ENCODE results near the gene MUC5B. TPM values are rescaled to one million over a fixed set of nuclear protein-coding genes. Genes with fewer than 3 reads are reported as not detected.

The MUC5B gene
- total and polyA plus RNA-seq, 2 donors (not counting 3 experiments of a cell fraction or from before 2014, with no cell fraction given): not detected

GRCh38 chr11:1208394-1209261 is 14.2 kb upstream of the MUC5B start:
- no peaks in the 10 kb centered on the region for H3K79me2 ChIP-seq (ENCODE audit: control insufficient read depth, insufficient read depth, low read length)
- no peak overlapping the region for H3K27ac ChIP-seq (ENCODE audit: insufficient read depth, low read depth, low read length)
- no peaks in the 10 kb centered on the region for H3K9me1 ChIP-seq (replicated peaks; ENCODE audit: control insufficient read depth, extremely low read depth, insufficient read depth, low read length)
- no TSS peak for BruUV-seq (replicated peaks)
- H3K9me3 ChIP-seq (replicated peaks; ENCODE audit: control insufficient read depth, insufficient read depth, low read length): no peaks in the 10 kb centered on the region
- no peak for DNase-seq (ENCODE audit: low read depth, low spot score)
- no peak for TF ChIP-seq FOS (IDR thresholded peaks at IDR 0.05; ENCODE audit: borderline replicate concordance, insufficient read depth, low read length)
- TF ChIP-seq MYC (IDR thresholded peaks at IDR 0.05; ENCODE audit: low read depth, low read length): no peak
- TF ChIP-seq CTCF (IDR thresholded peaks at IDR 0.05; ENCODE audit: extremely low read depth in 1 of 2, insufficient read depth in 1 of 2, low read depth in 1 of 2, low read length in 2 of 2): no peak
- TF ChIP-seq GATA2 (IDR thresholded peaks at IDR 0.05; ENCODE audit: insufficient read depth, insufficient read length, low read depth, low read length): no peak
- TF ChIP-seq POLR2AphosphoS5 (IDR thresholded peaks at IDR 0.05; ENCODE audit: insufficient read depth, low read depth, low read length): no peak
- no peak for TF ChIP-seq EZH2 (IDR thresholded peaks at IDR 0.05; ENCODE audit: borderline replicate concordance, low read depth, low read length, severe bottlenecking)
- no peak for TF ChIP-seq MAX (IDR thresholded peaks at IDR 0.05; ENCODE audit: insufficient read depth, insufficient read length)
- TF ChIP-seq JUN (IDR thresholded peaks at IDR 0.05; ENCODE audit: borderline replicate concordance, insufficient read depth, insufficient read length, low read depth): no peak
- no peak for TF ChIP-seq POLR2A (IDR thresholded peaks at IDR 0.05; ENCODE audit: low read depth, low read length)
- no peaks in the 10 kb centered on the region for H4K20me1 ChIP-seq (replicated peaks; ENCODE audit: control insufficient read depth, extremely low read depth, insufficient read depth, low read length)
- ChIA-PET POLR2A (no interaction called here), CTCF (interaction anchor here (1.0 to 1.1 kb wide), 2 partner anchors 12 to 366 kb away, joined by 3 to 5 read pairs; no protein-coding TSS in a partner anchor)
- dilution Hi-C loops (cut with MboI; ENCODE audit: extremely low pct_ligation_motif_present, low sequenced_read_pairs) (no loop called here), intact Hi-C loops (cut with micrococcal nuclease) (no loop called here)
- no peak overlapping the region for H3K9ac ChIP-seq (replicated peaks; ENCODE audit: extremely low read depth, insufficient read depth, low read length)
- H3K27me3 ChIP-seq (ENCODE audit: control insufficient read depth in 2 of 2, insufficient read depth in 2 of 2, low read length in 2 of 2): peaks cover 0 to 11% of the 10 kb centered on the region in 2 experiments
- no peak for FAIRE-seq
- no peak overlapping the region for H2AFZ ChIP-seq (ENCODE audit: low read depth, low read length)
- no peak overlapping the region for H3K4me2 ChIP-seq (ENCODE audit: insufficient read depth, low read length)
- H3K4me1 ChIP-seq (ENCODE audit: control insufficient read depth, extremely low read depth, insufficient read depth, low read length): no peaks in the 10 kb centered on the region
- H3K36me3 ChIP-seq (ENCODE audit: control insufficient read depth in 2 of 2, extremely low read depth in 1 of 2, insufficient read depth in 2 of 2, low read length in 2 of 2): no peaks in the 10 kb centered on the region
- no peak overlapping the region for H3K4me3 ChIP-seq (replicated peaks in 1 of 3; ENCODE audit: insufficient read depth in 1 of 3, low read depth in 1 of 3, low read length in 3 of 3)

All from endothelial cell of umbilical vein (primary cell).